ENCODE results near the gene GTF2I.
"Not testable (repeated sequence)": the region's sequence is repeated elsewhere in the genome, so short reads cannot be mapped to it uniquely, and the experiment has no call there.

- TF ChIP-seq CTCF (conservative IDR thresholded peaks at IDR 0.05); ZFX (IDR thresholded peaks at IDR 0.05): not testable (repeated sequence)
Measured at GRCh38 chr7:74798644-74799043, 141.1 kb downstream of the GTF2I start.

All from C4-2B (cell line).